Neural cell (in vitro differentiated cells): ENCODE measurements around the gene TRPM6.

Experiments used
- EP300 ChIP-seq: fragments of 450-650 bp; conservative IDR thresholded peaks from 2 replicates; pipeline ENCODE4 v1.6.1; 2014; ENCODE audit warnings: antibody characterized with exemption, mild to moderate bottlenecking, moderate library complexity; ENCODE audit not compliant: poor library complexity, severe bottlenecking
- EZH2 ChIP-seq: fragments of 200-600, 300-800 bp; shearing (Covaris generic), sonication (generic); IDR thresholded peaks from 2 replicates; pipeline ENCODE4 v1.6.1; 2014; ENCODE audit warnings: antibody characterized with exemption, low read length, borderline replicate concordance, mild to moderate bottlenecking; ENCODE audit not compliant: insufficient read depth, poor library complexity, severe bottlenecking
- MXI1 ChIP-seq: fragments of 450-650 bp; conservative IDR thresholded peaks from 2 replicates; pipeline ENCODE4 v1.6.1; 2014; ENCODE audit warnings: antibody characterized with exemption, mild to moderate bottlenecking; ENCODE audit not compliant: poor library complexity, severe bottlenecking
- TAF1 ChIP-seq: IDR thresholded peaks from 2 replicates; pipeline ENCODE4 v1.6.1; 2012; ENCODE audit warnings: low read depth
- TF ChIP-seq, protein P1 (sequence below): fragments of 450-650 bp; IDR thresholded peaks from 2 replicates; pipeline ENCODE4 v1.5.1; 2014; ENCODE audit warnings: antibody characterized with exemption, mild to moderate bottlenecking, moderate library complexity; ENCODE audit not compliant: poor library complexity, severe bottlenecking
- TF ChIP-seq, protein P2 (sequence below): IDR thresholded peaks from 2 replicates; pipeline ENCODE4 v1.6.1; 2012; ENCODE audit warnings: borderline replicate concordance

DNA sequence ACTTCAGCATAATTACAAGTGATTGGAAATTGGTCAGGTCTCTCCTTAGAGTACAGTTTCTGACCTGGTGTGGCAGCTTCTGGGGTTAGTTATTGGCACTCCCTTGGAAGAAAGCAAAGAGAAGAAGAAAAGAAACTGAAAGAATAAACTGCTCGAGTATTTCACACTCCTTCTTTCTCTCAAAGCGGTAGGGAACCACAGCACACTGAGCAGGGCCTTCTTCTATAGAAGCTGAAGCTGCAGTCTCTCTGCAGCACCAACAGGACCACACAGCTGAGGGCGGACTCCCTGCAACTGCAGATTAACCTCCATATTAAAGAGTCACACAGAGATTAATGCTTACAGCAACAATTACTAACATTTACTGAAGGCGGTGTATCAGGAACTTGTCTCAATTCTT is 152.0 kb downstream of the TRPM6 start:
- TF ChIP-seq, protein P1, sequence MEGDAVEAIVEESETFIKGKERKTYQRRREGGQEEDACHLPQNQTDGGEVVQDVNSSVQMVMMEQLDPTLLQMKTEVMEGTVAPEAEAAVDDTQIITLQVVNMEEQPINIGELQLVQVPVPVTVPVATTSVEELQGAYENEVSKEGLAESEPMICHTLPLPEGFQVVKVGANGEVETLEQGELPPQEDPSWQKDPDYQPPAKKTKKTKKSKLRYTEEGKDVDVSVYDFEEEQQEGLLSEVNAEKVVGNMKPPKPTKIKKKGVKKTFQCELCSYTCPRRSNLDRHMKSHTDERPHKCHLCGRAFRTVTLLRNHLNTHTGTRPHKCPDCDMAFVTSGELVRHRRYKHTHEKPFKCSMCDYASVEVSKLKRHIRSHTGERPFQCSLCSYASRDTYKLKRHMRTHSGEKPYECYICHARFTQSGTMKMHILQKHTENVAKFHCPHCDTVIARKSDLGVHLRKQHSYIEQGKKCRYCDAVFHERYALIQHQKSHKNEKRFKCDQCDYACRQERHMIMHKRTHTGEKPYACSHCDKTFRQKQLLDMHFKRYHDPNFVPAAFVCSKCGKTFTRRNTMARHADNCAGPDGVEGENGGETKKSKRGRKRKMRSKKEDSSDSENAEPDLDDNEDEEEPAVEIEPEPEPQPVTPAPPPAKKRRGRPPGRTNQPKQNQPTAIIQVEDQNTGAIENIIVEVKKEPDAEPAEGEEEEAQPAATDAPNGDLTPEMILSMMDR: no peak
- TF ChIP-seq EZH2 (no peak), TAF1 (no peak), EP300 (no peak), MXI1 (no peak)
- TF ChIP-seq, protein P2, sequence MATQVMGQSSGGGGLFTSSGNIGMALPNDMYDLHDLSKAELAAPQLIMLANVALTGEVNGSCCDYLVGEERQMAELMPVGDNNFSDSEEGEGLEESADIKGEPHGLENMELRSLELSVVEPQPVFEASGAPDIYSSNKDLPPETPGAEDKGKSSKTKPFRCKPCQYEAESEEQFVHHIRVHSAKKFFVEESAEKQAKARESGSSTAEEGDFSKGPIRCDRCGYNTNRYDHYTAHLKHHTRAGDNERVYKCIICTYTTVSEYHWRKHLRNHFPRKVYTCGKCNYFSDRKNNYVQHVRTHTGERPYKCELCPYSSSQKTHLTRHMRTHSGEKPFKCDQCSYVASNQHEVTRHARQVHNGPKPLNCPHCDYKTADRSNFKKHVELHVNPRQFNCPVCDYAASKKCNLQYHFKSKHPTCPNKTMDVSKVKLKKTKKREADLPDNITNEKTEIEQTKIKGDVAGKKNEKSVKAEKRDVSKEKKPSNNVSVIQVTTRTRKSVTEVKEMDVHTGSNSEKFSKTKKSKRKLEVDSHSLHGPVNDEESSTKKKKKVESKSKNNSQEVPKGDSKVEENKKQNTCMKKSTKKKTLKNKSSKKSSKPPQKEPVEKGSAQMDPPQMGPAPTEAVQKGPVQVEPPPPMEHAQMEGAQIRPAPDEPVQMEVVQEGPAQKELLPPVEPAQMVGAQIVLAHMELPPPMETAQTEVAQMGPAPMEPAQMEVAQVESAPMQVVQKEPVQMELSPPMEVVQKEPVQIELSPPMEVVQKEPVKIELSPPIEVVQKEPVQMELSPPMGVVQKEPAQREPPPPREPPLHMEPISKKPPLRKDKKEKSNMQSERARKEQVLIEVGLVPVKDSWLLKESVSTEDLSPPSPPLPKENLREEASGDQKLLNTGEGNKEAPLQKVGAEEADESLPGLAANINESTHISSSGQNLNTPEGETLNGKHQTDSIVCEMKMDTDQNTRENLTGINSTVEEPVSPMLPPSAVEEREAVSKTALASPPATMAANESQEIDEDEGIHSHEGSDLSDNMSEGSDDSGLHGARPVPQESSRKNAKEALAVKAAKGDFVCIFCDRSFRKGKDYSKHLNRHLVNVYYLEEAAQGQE: no peak
